HEK293T (cell line): ENCODE data around the gene TM4SF20.

Source experiments
- ELF4 ChIP-seq: fragments of 450-650 bp; IDR thresholded peaks from 2 replicates; pipeline ENCODE4 v1.6.1; 2017; ENCODE audit warnings: antibody characterized with exemption
- L3MBTL2 ChIP-seq: fragments of 450-650 bp; conservative IDR thresholded peaks from 2 replicates; pipeline ENCODE4 v1.6.1; 2016; ENCODE audit warnings: mild to moderate bottlenecking
- SP1 ChIP-seq: fragments of 450-650 bp; IDR thresholded peaks from 2 replicates; pipeline ENCODE4 v1.6.1; 2017
- SUZ12 ChIP-seq: fragments of 450-650 bp; IDR thresholded peaks from 2 replicates; pipeline ENCODE4 v1.6.1; 2016; ENCODE audit warnings: mild to moderate bottlenecking
- TARDBP ChIP-seq: fragments of 450-650 bp; IDR thresholded peaks from 2 replicates; pipeline ENCODE4 v1.6.1; 2016
- TF ChIP-seq, protein P1 (sequence below): fragments of 450-650 bp; IDR thresholded peaks from 2 replicates; pipeline ENCODE4 v1.6.1; 2016

DNA sequence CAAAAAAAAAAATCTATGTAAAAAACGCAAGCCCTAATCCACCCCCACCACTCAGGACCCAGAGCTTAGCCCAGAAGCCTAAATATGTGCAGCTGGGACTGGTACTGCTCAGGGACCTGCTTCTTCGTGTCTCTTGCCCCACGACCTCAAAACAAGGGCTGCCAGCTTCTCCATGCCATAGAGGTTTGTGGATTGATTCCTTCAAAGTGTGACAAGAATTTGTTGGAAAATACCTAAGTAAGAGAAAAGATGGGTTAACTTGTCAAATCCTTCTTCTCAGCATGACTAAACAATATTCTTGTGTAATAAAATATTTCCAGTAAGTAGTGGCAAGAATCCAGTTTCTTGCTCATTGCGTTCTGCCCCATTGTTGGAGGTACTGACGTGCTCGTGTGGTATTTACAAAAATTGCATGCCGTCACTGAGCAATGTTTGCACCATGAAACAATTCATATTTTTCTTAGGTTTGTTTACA lies 9.5 kb upstream of the TM4SF20 start:
- no peak for TF ChIP-seq SUZ12
- TF ChIP-seq L3MBTL2, result no peak
- TF ChIP-seq, protein P1, sequence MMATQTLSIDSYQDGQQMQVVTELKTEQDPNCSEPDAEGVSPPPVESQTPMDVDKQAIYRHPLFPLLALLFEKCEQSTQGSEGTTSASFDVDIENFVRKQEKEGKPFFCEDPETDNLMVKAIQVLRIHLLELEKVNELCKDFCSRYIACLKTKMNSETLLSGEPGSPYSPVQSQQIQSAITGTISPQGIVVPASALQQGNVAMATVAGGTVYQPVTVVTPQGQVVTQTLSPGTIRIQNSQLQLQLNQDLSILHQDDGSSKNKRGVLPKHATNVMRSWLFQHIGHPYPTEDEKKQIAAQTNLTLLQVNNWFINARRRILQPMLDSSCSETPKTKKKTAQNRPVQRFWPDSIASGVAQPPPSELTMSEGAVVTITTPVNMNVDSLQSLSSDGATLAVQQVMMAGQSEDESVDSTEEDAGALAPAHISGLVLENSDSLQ, result no peak
- TF ChIP-seq SP1, result no peak
- no peak for TF ChIP-seq ELF4
- TF ChIP-seq TARDBP, result no peak
